ENCODE measurements around the gene EFCAB9. TPM values are rescaled to one million over a fixed set of nuclear protein-coding genes. Genes with fewer than 3 reads are reported as not detected.

Gene EFCAB9
- total and polyA plus RNA-seq, 2 donors (not counting 1 experiment from before 2014, with no cell fraction given) = not detected

DNA sequence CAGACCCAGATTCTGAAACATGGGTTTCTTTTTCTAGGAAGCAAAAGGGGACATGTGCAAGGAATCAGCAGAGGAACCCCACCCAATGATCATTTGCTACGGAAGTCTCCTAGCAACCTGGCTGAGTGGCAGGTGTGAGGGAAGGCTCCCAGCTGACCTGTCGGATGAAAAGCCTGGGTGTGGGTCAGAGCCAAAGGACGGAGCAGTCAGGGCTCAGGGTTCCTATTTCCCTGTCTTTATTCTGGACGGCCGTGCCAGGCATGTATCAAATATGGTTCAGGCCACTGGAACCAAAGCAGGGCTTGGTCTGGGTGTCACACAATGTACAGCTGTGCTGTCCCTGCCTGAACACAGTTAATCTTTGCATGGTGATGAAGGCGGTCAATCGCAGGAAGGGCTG is 26.1 kb upstream of the EFCAB9 start:
- Histone ChIP-seq H2AFZ (ENCODE audit: low read length) (no peak overlapping the region), H3K4me3 (replicated peaks in 1 of 4; ENCODE audit: control extremely low read depth in 1 of 4, insufficient read depth in 1 of 4, low read depth in 3 of 4, low read length in 4 of 4) (no peak overlapping the region), H3K79me2 (ENCODE audit: control insufficient read depth, insufficient read depth, low read length) (peaks cover 9% of the 10 kb centered on the region), H3K27me3 (ENCODE audit: control insufficient read depth, insufficient read depth, low read length) (no peaks in the 10 kb centered on the region), H3K9me3 (ENCODE audit: control insufficient read depth, insufficient read depth, low read depth, low read length) (no peaks in the 10 kb centered on the region), H3K36me3 (ENCODE audit: control insufficient read depth, insufficient read depth, low read length) (no peaks in the 10 kb centered on the region), H3K4me1 (ENCODE audit: control insufficient read depth, extremely low read depth, insufficient read depth, low read length) (peaks cover 14% of the 10 kb centered on the region), H3K27ac (ENCODE audit: insufficient read depth, low read length) (peak overlapping the region; percentile 20), H3K4me2 (ENCODE audit: extremely low read depth, insufficient read depth, low read length) (peak overlapping the region; percentile 80), H4K20me1 (ENCODE audit: control insufficient read depth, extremely low read depth, insufficient read depth, low read length) (no peaks in the 10 kb centered on the region), H3K9ac (ENCODE audit: insufficient read depth, low read length) (no peak overlapping the region)
- no peak for TF ChIP-seq EZH2 (IDR thresholded peaks at IDR 0.05; ENCODE audit: low read length, missing control alignments)
- TF ChIP-seq, protein P1, sequence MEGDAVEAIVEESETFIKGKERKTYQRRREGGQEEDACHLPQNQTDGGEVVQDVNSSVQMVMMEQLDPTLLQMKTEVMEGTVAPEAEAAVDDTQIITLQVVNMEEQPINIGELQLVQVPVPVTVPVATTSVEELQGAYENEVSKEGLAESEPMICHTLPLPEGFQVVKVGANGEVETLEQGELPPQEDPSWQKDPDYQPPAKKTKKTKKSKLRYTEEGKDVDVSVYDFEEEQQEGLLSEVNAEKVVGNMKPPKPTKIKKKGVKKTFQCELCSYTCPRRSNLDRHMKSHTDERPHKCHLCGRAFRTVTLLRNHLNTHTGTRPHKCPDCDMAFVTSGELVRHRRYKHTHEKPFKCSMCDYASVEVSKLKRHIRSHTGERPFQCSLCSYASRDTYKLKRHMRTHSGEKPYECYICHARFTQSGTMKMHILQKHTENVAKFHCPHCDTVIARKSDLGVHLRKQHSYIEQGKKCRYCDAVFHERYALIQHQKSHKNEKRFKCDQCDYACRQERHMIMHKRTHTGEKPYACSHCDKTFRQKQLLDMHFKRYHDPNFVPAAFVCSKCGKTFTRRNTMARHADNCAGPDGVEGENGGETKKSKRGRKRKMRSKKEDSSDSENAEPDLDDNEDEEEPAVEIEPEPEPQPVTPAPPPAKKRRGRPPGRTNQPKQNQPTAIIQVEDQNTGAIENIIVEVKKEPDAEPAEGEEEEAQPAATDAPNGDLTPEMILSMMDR (conservative IDR thresholded peaks at IDR 0.05 in 1 of 2, IDR thresholded peaks at IDR 0.05 in 1 of 2; ENCODE audit: low read depth in 1 of 2, low read length in 2 of 2) = no peak
- DNase-seq (ENCODE audit: low read depth in 2 of 2) = peak in 1 of 2 donors; percentile 68

DNA sequence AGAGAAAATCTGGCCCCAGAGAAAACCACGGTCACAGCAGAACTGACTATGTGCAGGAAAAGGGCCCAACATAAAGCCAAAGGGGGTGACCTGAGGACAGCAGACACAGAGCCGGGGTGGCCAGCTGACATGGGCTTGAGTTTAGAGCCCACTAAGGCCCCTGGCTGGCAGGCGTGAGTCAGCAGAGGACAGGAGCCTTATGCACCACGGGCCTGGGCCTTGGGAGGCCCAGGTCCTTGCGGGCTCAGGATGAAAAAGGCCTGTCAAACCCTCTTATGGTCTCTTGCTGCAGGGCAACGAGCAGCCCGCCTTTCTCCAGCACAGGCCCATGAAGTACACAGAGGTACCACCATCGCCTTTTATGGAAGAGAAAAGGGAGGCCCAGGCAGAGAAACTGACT is 25.7 kb upstream of the EFCAB9 start:
- H3K27me3 ChIP-seq (ENCODE audit: control insufficient read depth, insufficient read depth, low read length) = no peaks in the 10 kb centered on the region
- H2AFZ ChIP-seq (ENCODE audit: low read length) = no peak overlapping the region
- no peak for DNase-seq (ENCODE audit: low read depth in 2 of 2)
- no peak overlapping the region for H3K27ac ChIP-seq (ENCODE audit: insufficient read depth, low read length)
- H3K9ac ChIP-seq (ENCODE audit: insufficient read depth, low read length) = no peak overlapping the region
- H3K36me3 ChIP-seq (ENCODE audit: control insufficient read depth, insufficient read depth, low read length) = no peaks in the 10 kb centered on the region
- TF ChIP-seq EZH2 (IDR thresholded peaks at IDR 0.05; ENCODE audit: low read length, missing control alignments) = no peak
- TF ChIP-seq, protein P1 (conservative IDR thresholded peaks at IDR 0.05 in 1 of 2, IDR thresholded peaks at IDR 0.05 in 1 of 2; ENCODE audit: low read depth in 1 of 2, low read length in 2 of 2) = no peak
- peak overlapping the region; percentile 80 for H3K4me2 ChIP-seq (ENCODE audit: extremely low read depth, insufficient read depth, low read length)
- H3K79me2 ChIP-seq (ENCODE audit: control insufficient read depth, insufficient read depth, low read length) = peaks cover 8% of the 10 kb centered on the region
- peaks cover 14% of the 10 kb centered on the region for H3K4me1 ChIP-seq (ENCODE audit: control insufficient read depth, extremely low read depth, insufficient read depth, low read length)
- H3K9me3 ChIP-seq (ENCODE audit: control insufficient read depth, insufficient read depth, low read depth, low read length) = no peaks in the 10 kb centered on the region
- no peak overlapping the region for H3K4me3 ChIP-seq (replicated peaks in 1 of 4; ENCODE audit: control extremely low read depth in 1 of 4, insufficient read depth in 1 of 4, low read depth in 3 of 4, low read length in 4 of 4)
- no peaks in the 10 kb centered on the region for H4K20me1 ChIP-seq (ENCODE audit: control insufficient read depth, extremely low read depth, insufficient read depth, low read length)

DNA sequence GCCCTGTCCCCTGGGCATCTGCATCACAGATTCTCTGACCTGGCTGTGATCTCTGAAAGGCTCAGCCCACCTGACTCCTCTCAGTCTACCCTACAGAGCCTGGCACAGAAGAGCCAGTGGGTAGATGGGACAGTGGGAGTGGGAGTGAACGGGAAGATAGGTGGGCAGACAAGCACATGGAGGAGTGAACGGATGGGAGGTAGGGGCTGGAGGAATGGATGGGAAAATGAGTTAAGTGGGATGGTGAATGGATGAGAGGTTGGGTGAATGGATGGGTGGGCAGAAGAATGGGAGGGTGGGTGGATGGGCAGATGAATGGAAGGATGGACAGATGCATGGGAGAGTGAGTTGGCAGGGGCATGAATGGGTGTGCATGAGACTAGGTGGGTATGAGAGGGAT is 24.8 kb upstream of the EFCAB9 start:
- no peak for DNase-seq (ENCODE audit: low read depth in 2 of 2)
- Histone ChIP-seq H3K27me3 (ENCODE audit: control insufficient read depth, insufficient read depth, low read length) (no peaks in the 10 kb centered on the region), H3K4me3 (replicated peaks in 1 of 4; ENCODE audit: control extremely low read depth in 1 of 4, insufficient read depth in 1 of 4, low read depth in 3 of 4, low read length in 4 of 4) (no peak overlapping the region), H3K27ac (ENCODE audit: insufficient read depth, low read length) (no peak overlapping the region), H4K20me1 (ENCODE audit: control insufficient read depth, extremely low read depth, insufficient read depth, low read length) (no peaks in the 10 kb centered on the region), H3K9ac (ENCODE audit: insufficient read depth, low read length) (no peak overlapping the region), H2AFZ (ENCODE audit: low read length) (no peak overlapping the region), H3K9me3 (ENCODE audit: control insufficient read depth, insufficient read depth, low read depth, low read length) (no peaks in the 10 kb centered on the region), H3K4me2 (ENCODE audit: extremely low read depth, insufficient read depth, low read length) (no peak overlapping the region), H3K79me2 (ENCODE audit: control insufficient read depth, insufficient read depth, low read length) (peaks cover 6% of the 10 kb centered on the region), H3K4me1 (ENCODE audit: control insufficient read depth, extremely low read depth, insufficient read depth, low read length) (peaks cover 11% of the 10 kb centered on the region), H3K36me3 (ENCODE audit: control insufficient read depth, insufficient read depth, low read length) (no peaks in the 10 kb centered on the region)
- TF ChIP-seq, protein P1 (conservative IDR thresholded peaks at IDR 0.05 in 1 of 2, IDR thresholded peaks at IDR 0.05 in 1 of 2; ENCODE audit: low read depth in 1 of 2, low read length in 2 of 2) = no peak
- no peak for TF ChIP-seq EZH2 (IDR thresholded peaks at IDR 0.05; ENCODE audit: low read length, missing control alignments)
